ENCODE data around the gene KIF5A. TPM values are rescaled to one million over a fixed set of nuclear protein-coding genes. Genes with fewer than 3 reads are reported as not detected.

Gene KIF5A
- polyA plus RNA-seq, 3 donors: 0.01 TPM; not detected in 2

DNA sequence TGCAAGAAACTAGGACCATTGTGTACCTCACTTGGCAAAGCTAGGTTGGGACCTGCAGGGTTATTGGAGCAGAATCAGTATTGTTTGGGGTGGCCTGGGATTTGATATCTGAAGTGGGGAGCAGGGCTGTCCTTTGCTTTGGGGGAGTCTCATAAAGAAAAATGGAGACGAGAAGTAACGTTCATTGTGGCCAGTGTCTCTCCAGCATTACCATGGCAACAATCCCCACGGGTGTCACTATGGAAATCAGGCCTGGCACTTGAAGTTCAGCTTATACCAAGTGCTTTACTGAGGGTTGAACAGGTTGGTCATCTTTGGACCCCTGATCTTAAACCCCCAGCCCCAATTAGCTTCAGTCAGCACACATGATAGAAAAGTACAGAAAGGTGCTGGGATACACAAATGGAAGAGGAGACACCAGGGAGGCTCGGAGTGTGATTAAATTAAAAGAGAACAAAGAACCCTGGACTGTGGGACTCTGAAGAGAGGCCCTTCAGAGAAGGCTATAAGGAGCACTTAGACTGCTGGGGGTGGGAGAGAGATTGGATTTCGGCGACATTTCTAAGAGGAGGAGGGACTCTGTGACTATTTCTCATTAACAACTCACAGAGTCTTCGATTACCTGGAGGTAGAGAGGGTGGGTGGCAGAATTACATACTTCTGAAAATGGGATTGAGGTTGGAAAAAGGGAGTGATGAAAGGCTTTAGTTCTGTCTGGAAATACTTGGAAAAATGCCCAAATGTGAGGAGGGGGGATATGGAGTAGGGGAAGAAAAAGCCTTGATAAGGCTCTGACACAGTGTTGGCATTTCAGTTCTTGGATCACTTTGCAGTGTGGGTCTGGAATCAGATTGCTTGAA lies 3.7 kb downstream of the KIF5A start:
- Histone ChIP-seq H2AFZ (ENCODE audit: insufficient read depth, low read depth, low read length, poor library complexity, severe bottlenecking) (no peak overlapping the region), H3K4me2 (replicated peaks; ENCODE audit: extremely low read depth, low read length, poor library complexity, severe bottlenecking) (no peak overlapping the region), H4K20me1 (ENCODE audit: insufficient read depth, low read length) (no peaks in the 10 kb centered on the region), H3K9ac (ENCODE audit: insufficient read depth, low read length, poor library complexity, severe bottlenecking) (no peak overlapping the region), H3K36me3 (replicated peaks in 1 of 2; ENCODE audit: control insufficient read depth in 1 of 2, insufficient read depth in 2 of 2, low read length in 2 of 2) (no peaks in the 10 kb centered on the region), H3K27ac (ENCODE audit: low read depth in 1 of 2, low read length in 2 of 2) (no peak overlapping the region), H3K4me3 (replicated peaks in 1 of 3; ENCODE audit: low read depth in 2 of 3, low read length in 3 of 3) (no peak overlapping the region), H3K4me1 (ENCODE audit: control insufficient read depth in 1 of 2, insufficient read depth in 2 of 2, low read length in 2 of 2) (peaks cover 4 to 11% of the 10 kb centered on the region in 2 donors), H3K9me3 (replicated peaks in 1 of 2; ENCODE audit: control insufficient read depth in 1 of 2, insufficient read depth in 1 of 2, low read length in 2 of 2) (no peaks in the 10 kb centered on the region), H3K27me3 (ENCODE audit: control insufficient read depth in 2 of 2, insufficient read depth in 2 of 2, low read length in 2 of 2) (peaks cover 28 to 33% of the 10 kb centered on the region in 2 donors), H3K79me2 (ENCODE audit: insufficient read depth, low read length) (no peaks in the 10 kb centered on the region)
- Mint-ChIP-seq H3K9me3 (peaks cover 0 to 11% (median 2%) of the 10 kb centered on the region in 7 donors), H3K27ac (no peak overlapping the region), H3K4me3 (no peak overlapping the region), H3K27me3 (ENCODE audit: low read depth in 3 of 3) (peaks cover 39 to 45% (median 42%) of the 10 kb centered on the region in 3 donors), H3K4me1 (peaks cover 15% of the 10 kb centered on the region), H3K36me3 (peaks cover 4 to 8% of the 10 kb centered on the region in 2 donors)
- intact Hi-C loops (cut with micrococcal nuclease): no loop called here
- no peak for DNase-seq
- TF ChIP-seq CTCF (IDR thresholded peaks at IDR 0.05): no peak
- 95% methylated on average over 4 of the region's 7 CpGs for WGBS (ENCODE audit: insufficient coverage)

GRCh38 chr12:57554453-57554852 lies 4.6 kb downstream of the KIF5A start:
- Histone ChIP-seq H3K4me2 (replicated peaks; ENCODE audit: extremely low read depth, low read length, poor library complexity, severe bottlenecking) (no peak overlapping the region), H3K9me3 (replicated peaks in 1 of 2; ENCODE audit: control insufficient read depth in 1 of 2, insufficient read depth in 1 of 2, low read length in 2 of 2) (no peaks in the 10 kb centered on the region), H3K27me3 (ENCODE audit: control insufficient read depth in 2 of 2, insufficient read depth in 2 of 2, low read length in 2 of 2) (peaks cover 19 to 24% of the 10 kb centered on the region in 2 donors), H3K79me2 (ENCODE audit: insufficient read depth, low read length) (no peaks in the 10 kb centered on the region), H3K4me1 (ENCODE audit: control insufficient read depth in 1 of 2, insufficient read depth in 2 of 2, low read length in 2 of 2) (peaks cover 4 to 10% of the 10 kb centered on the region in 2 donors), H3K9ac (ENCODE audit: insufficient read depth, low read length, poor library complexity, severe bottlenecking) (no peak overlapping the region), H3K27ac (ENCODE audit: low read depth in 1 of 2, low read length in 2 of 2) (no peak overlapping the region), H2AFZ (ENCODE audit: insufficient read depth, low read depth, low read length, poor library complexity, severe bottlenecking) (no peak overlapping the region), H3K4me3 (replicated peaks in 1 of 3; ENCODE audit: low read depth in 2 of 3, low read length in 3 of 3) (no peak overlapping the region), H3K36me3 (replicated peaks in 1 of 2; ENCODE audit: control insufficient read depth in 1 of 2, insufficient read depth in 2 of 2, low read length in 2 of 2) (no peaks in the 10 kb centered on the region), H4K20me1 (ENCODE audit: insufficient read depth, low read length) (no peaks in the 10 kb centered on the region)
- H3K36me3 Mint-ChIP-seq: peaks cover 4 to 5% of the 10 kb centered on the region in 2 donors
- no peak overlapping the region for H3K27ac Mint-ChIP-seq
- no peak for TF ChIP-seq CTCF (IDR thresholded peaks at IDR 0.05)
- no CpG with 5 or more reads among the region's 2 CpGs for WGBS (ENCODE audit: insufficient coverage)
- peaks cover 30 to 40% (median 33%) of the 10 kb centered on the region in 3 donors for H3K27me3 Mint-ChIP-seq (ENCODE audit: low read depth in 3 of 3)
- H3K4me3 Mint-ChIP-seq: peak overlapping the region in 1 of 2 donors; percentile 21
- DNase-seq: no peak
- intact Hi-C loops (cut with micrococcal nuclease): no loop called here
- H3K9me3 Mint-ChIP-seq: peaks cover 0 to 11% (median 0%) of the 10 kb centered on the region in 7 donors
- H3K4me1 Mint-ChIP-seq: peaks cover 8% of the 10 kb centered on the region

Data from CD14-positive monocyte (primary cell).